Psoas muscle (tissue), 8 donors: ENCODE data around the gene GJC1. TPM values are rescaled to one million over a fixed set of nuclear protein-coding genes. Genes with fewer than 3 reads are reported as not detected.

ENCODE experiments used
- ATAC-seq, 4 donors: fragments of 200-7000 bp; cut with Tn5 transposase; one replicate each; pipeline ENCODE4 v1.9.1; 2020; ENCODE audit warnings: moderate library complexity in 3 of 4, mild to moderate bottlenecking in 2 of 4
- DNase-seq, 2 donors: peaks; one replicate each; pipeline ENCODE4 v3.0.0-alpha.2; 2020
- H3K27ac ChIP-seq: fragments of 200-600 bp; one replicate; pipeline ENCODE4 v1.8.0; 2022
- H3K27me3 ChIP-seq, 3 donors: fragments of 200-600 bp in 1 of 3; one replicate each; pipeline versions ENCODE4 v1.6.1 to v1.8.0; 2013 to 2022; ENCODE audit warnings: low read length in 2 of 3, mild to moderate bottlenecking in 2 of 3, moderate library complexity in 1 of 3; ENCODE audit not compliant: insufficient read depth in 3 of 3
- H3K36me3 ChIP-seq, 2 donors: fragments of 200-600 bp in 1 of 2; one replicate each; pipeline versions ENCODE4 v1.6.1 to v1.8.0; 2013 to 2022; ENCODE audit warnings: low read depth in 1 of 2, mild to moderate bottlenecking in 1 of 2, moderate library complexity in 1 of 2; ENCODE audit not compliant: insufficient read depth in 1 of 2
- H3K4me1 ChIP-seq: fragments of 200-600 bp; one replicate; pipeline ENCODE4 v1.8.0; 2022
- H3K4me3 ChIP-seq: fragments of 200-600 bp; one replicate; pipeline ENCODE4 v1.8.0; 2022; ENCODE audit warnings: mild to moderate bottlenecking
- H3K9me3 ChIP-seq: fragments of 200-600 bp; one replicate; pipeline ENCODE4 v1.8.0; 2022
- CTCF ChIP-seq: fragments of 200-600 bp; IDR thresholded peaks from one replicate; pipeline ENCODE4 v1.8.0; 2022; ENCODE audit warnings: antibody characterized with exemption
- WGBS, 3 donors: extraction: QIAGEN DNeasy Blood & Tissue Kit; methylation state at CpG; one replicate each; pipeline versions ENCODE4 v1.1.6 to v1.1.7; 2013; 5-methylcytosine and 5-hydroxymethylcytosine counted together
- intact Hi-C, 2 donors: fragments of 100-400 bp; cut with DNase I; formaldehyde crosslinking; loops; one replicate each; pipeline versions ENCODE4 v1.11.0 to v1.14.2; 2022
- polyA plus RNA-seq, 3 donors: library from polyadenylated mRNA; stranded (reverse); fragments of 200-250 nt; gene quantifications; one replicate each; pipeline ENCODE4 v1.2.3, GENCODE V29; 2013
- total RNA-seq, 4 donors: library from RNA; stranded (reverse); fragmentation: NEBNext Ultra II Directional in 2 of 4; extraction: Animal tissue kit (Norgen Biotek cat#: 25700) in 2 of 4; gene quantifications; one replicate each; pipeline versions ENCODE4 v1.2.1 to v1.2.4, GENCODE V29; 2021 to 2023
- donor health status: healthy with polysubstance abuse.
- donor health status: DM: no; HTN: no; CAD: no; lungs with moderate emphysema.
- donor health status: Bipolar disorder and iron deficiency.
- donor health status: healthy.
- donor health status: DM: yes; HTN: yes; CAD: no.
- donor health status: DM: no; HTN: no; CAD: no.
- donor health status: DM: no; HTN: no; CAD: no.
- donor health status: DM: yes; HTN: yes; CAD: no.

Gene GJC1
- total and polyA plus RNA-seq, 7 donors: 2.2 to 7.9 (median 4.7) TPM

- Histone ChIP-seq H3K4me3 (no peak overlapping the region), H3K27ac (no peak overlapping the region), H3K9me3 (no peaks in the 10 kb centered on the region), H3K4me1 (peaks cover 2% of the 10 kb centered on the region), H3K36me3 (peaks cover 0 to 12% of the 10 kb centered on the region in 2 donors), H3K27me3 (peaks cover 0 to 22% (median 9%) of the 10 kb centered on the region in 3 donors)
- intact Hi-C loops: no loop called here
- ATAC-seq (no peak), DNase-seq (no peak)
- WGBS, 3 donors: 56 to 64% (median 60%) methylated on average over 7 of the region's 7 CpGs
- no peak for TF ChIP-seq CTCF
Observed at GRCh38 chr17:44754276-44754675, 75.8 kb downstream of the GJC1 start.

- no peak for DNase-seq
- ATAC-seq: no peak
- peaks cover 0 to 13% (median 8%) of the 10 kb centered on the region in 3 donors for H3K27me3 ChIP-seq
- 76 to 80% (median 77%) methylated on average over 17 of the region's 17 CpGs for WGBS, 3 donors
- intact Hi-C loops: no loop called here
- no peaks in the 10 kb centered on the region for H3K9me3 ChIP-seq
- H3K4me1 ChIP-seq: no peaks in the 10 kb centered on the region
- H3K27ac ChIP-seq: no peak overlapping the region
- H3K4me3 ChIP-seq: no peak overlapping the region
- peaks cover 0 to 21% of the 10 kb centered on the region in 2 donors for H3K36me3 ChIP-seq
- no peak for TF ChIP-seq CTCF
Observed at GRCh38 chr17:44752953-44753861, 76.9 kb downstream of the GJC1 start.

GRCh38 chr17:44751806-44752205 is 78.3 kb downstream of the GJC1 start:
- H3K9me3 ChIP-seq: no peaks in the 10 kb centered on the region
- WGBS, 3 donors: 86 to 92% (median 89%) methylated on average over 10 of the region's 10 CpGs
- no peak for DNase-seq
- peaks cover 0 to 6% (median 0%) of the 10 kb centered on the region in 3 donors for H3K27me3 ChIP-seq
- no peaks in the 10 kb centered on the region for H3K4me1 ChIP-seq
- H3K36me3 ChIP-seq: peaks cover 0 to 35% of the 10 kb centered on the region in 2 donors
- intact Hi-C loops: no loop called here
- TF ChIP-seq CTCF: no peak
- no peak for ATAC-seq
- H3K27ac ChIP-seq: no peak overlapping the region
- H3K4me3 ChIP-seq: no peak overlapping the region

- H3K27ac ChIP-seq: no peak overlapping the region
- TF ChIP-seq CTCF: no peak
- 88 to 93% (median 90%) methylated on average over 7 of the region's 7 CpGs for WGBS, 3 donors
- no peak overlapping the region for H3K4me3 ChIP-seq
- DNase-seq (no peak), ATAC-seq (no peak)
- intact Hi-C loops: no loop called here
- peaks cover 0 to 36% of the 10 kb centered on the region in 2 donors for H3K36me3 ChIP-seq
- no peaks in the 10 kb centered on the region for H3K9me3 ChIP-seq
- peaks cover 0 to 6% (median 0%) of the 10 kb centered on the region in 3 donors for H3K27me3 ChIP-seq
- no peaks in the 10 kb centered on the region for H3K4me1 ChIP-seq
Observed at GRCh38 chr17:44751331-44751730, 78.8 kb downstream of the GJC1 start.
